HCT116 (cell line): Measurements from ENCODE around the gene B3GALT5. TPM values are rescaled to one million over a fixed set of nuclear protein-coding genes. Genes with fewer than 3 reads are reported as not detected.

ENCODE experiments used
- ATAC-seq: fragments of 200-7000 bp; cut with Tn5 transposase; 2 replicates; pipeline ENCODE4 v1.9.1; 2020; ENCODE audit warnings: mild to moderate bottlenecking, moderate library complexity
- BruUV-seq: library from RNA; stranded (reverse); fragments of 400-500 nt; replicated peaks from 2 replicates; lab custom pipeline; 2021; lab: Mats Ljungman, UMichigan
- CTCF ChIA-PET: fragments of 300-600 bp; sonication (Branson Sonifier 250); formaldehyde crosslinking; loops from one replicate; lab custom pipeline; 2021; ENCODE audit warnings: antibody characterized with exemption; lab: Charles Lee
- POLR2A ChIA-PET: fragments of 300-600, 350-600 bp; sonication (Branson Sonifier 250); formaldehyde crosslinking; loops from one replicate; lab custom pipeline; 2021; ENCODE audit warnings: antibody characterized with exemption; lab: Charles Lee
- RAD21 ChIA-PET, 2 experiments: fragments of 300-600 bp; sonication (Branson Sonifier 250); formaldehyde crosslinking; loops; one replicate each; lab custom pipeline; 2023; ENCODE audit warnings: low total read pairs in 2 of 2; ENCODE audit not compliant: uncharacterized antibody in 2 of 2, unreplicated experiment in 2 of 2, low non-redundant PET in 1 of 2; lab: Charles Lee
- DNase-seq: peaks from one replicate; pipeline ENCODE4 v3.0.0-alpha.2; 2010; ENCODE audit warnings: low read depth, low spot score
- H2AFZ ChIP-seq: fragments of 200-600 bp; shearing (Covaris generic), sonication (generic); 2 replicates; pipeline ENCODE4 v1.6.1; 2017; ENCODE audit warnings: low read depth, mixed run types, mixed read lengths, antibody characterized with exemption, low read length; ENCODE audit not compliant: poor library complexity, severe bottlenecking
- H3K27ac ChIP-seq: 2 replicates; pipeline ENCODE4 v1.5.1; 2012; ENCODE audit warnings: low read depth, low read length
- H3K27me3 ChIP-seq: fragments of 200-600 bp; sonication (generic); 2 replicates; pipeline ENCODE4 v1.6.1; 2016; ENCODE audit warnings: mixed run types, low read length, mixed read lengths; ENCODE audit not compliant: insufficient read depth
- H3K36me3 ChIP-seq, 2 experiments: fragments of 200-500 bp in 1 of 2; fragments of 200-600 bp in 1 of 2; sonication (Bioruptor generic) in 1 of 2; sonication (generic) in 1 of 2; 2 replicates each; pipeline versions ENCODE4 v1.5.1 to v1.6.1; 2014 to 2016; ENCODE audit warnings: low read length in 2 of 2, inconsistent platforms in 1 of 2, mixed read lengths in 1 of 2, mixed run types in 1 of 2; ENCODE audit not compliant: insufficient read depth in 2 of 2, control insufficient read depth in 1 of 2
- H3K4me1 ChIP-seq, 2 experiments: fragments of 200-600 bp in 1 of 2; sonication (generic) in 1 of 2; 2 replicates each; pipeline versions ENCODE4 v1.5.1 to v1.6.1; 2012 to 2017; ENCODE audit warnings: low read length in 2 of 2, inconsistent platforms in 1 of 2, mild to moderate bottlenecking in 1 of 2, mixed read lengths in 1 of 2, mixed run types in 1 of 2, moderate library complexity in 1 of 2; ENCODE audit not compliant: insufficient read depth in 2 of 2, control insufficient read depth in 1 of 2
- H3K4me2 ChIP-seq: fragments of 200-600 bp; sonication (generic); 2 replicates; pipeline ENCODE4 v1.6.1; 2017; ENCODE audit warnings: mixed run types, low read length, mixed read lengths
- H3K4me3 ChIP-seq, 2 experiments: fragments of 200-600 bp in 1 of 2; sonication (generic) in 1 of 2; replicated peaks in 1 of 2; 2 replicates each; pipeline ENCODE4 v1.5.1; 2011 to 2016; ENCODE audit warnings: low read length in 2 of 2, control low read depth in 1 of 2, low read depth in 1 of 2, mild to moderate bottlenecking in 1 of 2, mixed read lengths in 1 of 2, mixed run types in 1 of 2
- H3K79me2 ChIP-seq: fragments of 200-600 bp; sonication (generic); 2 replicates; pipeline ENCODE4 v1.6.1; 2017; ENCODE audit warnings: mild to moderate bottlenecking, mixed run types, low read length, moderate library complexity, mixed read lengths; ENCODE audit not compliant: insufficient read depth
- H3K9ac ChIP-seq: fragments of 200-600 bp; sonication (generic); 2 replicates; pipeline ENCODE4 v1.6.1; 2016; ENCODE audit warnings: low read length, mixed read lengths
- H3K9me2 ChIP-seq: fragments of 200-600 bp; sonication (generic), shearing (Covaris generic); 2 replicates; pipeline ENCODE4 v1.6.1; 2017; ENCODE audit warnings: mixed run types, mild to moderate bottlenecking, moderate library complexity; ENCODE audit not compliant: insufficient read depth
- H3K9me3 ChIP-seq, 2 experiments: fragments of 200-500 bp in 1 of 2; fragments of 200-600 bp in 1 of 2; sonication (Bioruptor generic) in 1 of 2; sonication (generic) in 1 of 2; 2 replicates each; pipeline ENCODE4 v1.6.1; 2014 to 2017; ENCODE audit warnings: low read length in 2 of 2, mixed read lengths in 2 of 2, inconsistent platforms in 1 of 2, low read depth in 1 of 2, mild to moderate bottlenecking in 1 of 2, mixed run types in 1 of 2, moderate library complexity in 1 of 2; ENCODE audit not compliant: control insufficient read depth in 1 of 2, insufficient read depth in 1 of 2
- H4K20me1 ChIP-seq: fragments of 200-600 bp; sonication (generic), shearing (Covaris generic); 2 replicates; pipeline ENCODE4 v1.6.1; 2017; ENCODE audit warnings: mixed run types, mild to moderate bottlenecking, moderate library complexity; ENCODE audit not compliant: insufficient read depth
- EGR1 ChIP-seq: IDR thresholded peaks from 2 replicates; pipeline ENCODE4 v1.6.1; 2012; ENCODE audit warnings: low read depth
- POLR2AphosphoS5 ChIP-seq: IDR thresholded peaks from 2 replicates; pipeline ENCODE4 v1.6.1; 2011; ENCODE audit warnings: mild to moderate bottlenecking, low read depth, low read length, moderate library complexity
- SP1 ChIP-seq: IDR thresholded peaks from 2 replicates; pipeline ENCODE4 v1.6.1; 2012; ENCODE audit warnings: low read depth
- SRF ChIP-seq: IDR thresholded peaks from 2 replicates; pipeline ENCODE4 v1.6.1; 2012; ENCODE audit warnings: low read depth
- YY1 ChIP-seq: IDR thresholded peaks from 2 replicates; pipeline ENCODE4 v1.6.1; 2011; ENCODE audit warnings: low read length, low read depth, moderate library complexity, mild to moderate bottlenecking; ENCODE audit not compliant: insufficient replicate concordance; ENCODE audit errors: extremely low read depth
- ZFX ChIP-seq: fragments of 450-650 bp; IDR thresholded peaks from 2 replicates; pipeline ENCODE4 v1.6.1; 2017
- intact Hi-C: fragments of 100-400 bp; cut with micrococcal nuclease; formaldehyde crosslinking; loops from 2 replicates; pipeline ENCODE4 v1.10.0; 2022
- total RNA-seq: library from RNA; stranded (reverse); gene quantifications from one replicate; pipeline ENCODE4 v1.2.1, GENCODE V29; 2021; ENCODE audit not compliant: unreplicated experiment
- TF ChIP-seq, protein P1 (sequence below): IDR thresholded peaks from 2 replicates; pipeline ENCODE4 v1.6.1; 2012
- TF ChIP-seq, protein P2 (sequence below): IDR thresholded peaks from 2 replicates; pipeline ENCODE4 v1.6.1; 2012; ENCODE audit warnings: low read depth

B3GALT5 gene
- total RNA-seq, 1 experiment from 2014 or later, result 1.2 TPM

DNA sequence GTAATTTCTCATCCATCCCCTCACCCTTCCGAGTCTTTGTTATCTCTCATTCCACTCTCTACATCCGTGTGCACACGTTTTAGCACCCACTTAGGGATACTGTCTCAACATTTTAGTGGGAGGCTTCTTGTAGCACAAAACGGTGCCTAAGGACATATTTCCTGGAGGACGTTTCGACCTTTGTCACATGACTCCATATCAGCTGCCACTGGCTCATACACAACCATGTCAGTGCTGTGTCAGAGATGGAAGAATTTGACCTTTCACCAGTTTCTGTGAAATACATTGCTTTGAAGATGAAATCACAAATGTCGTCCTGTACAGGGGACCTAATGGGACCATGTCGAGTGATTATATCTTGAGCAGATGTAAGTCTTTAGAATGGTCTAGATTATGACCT is 15.6 kb downstream of the B3GALT5 start:
- no peak for TF ChIP-seq ZFX
- TF ChIP-seq SP1, result no peak
- TF ChIP-seq, protein P1, sequence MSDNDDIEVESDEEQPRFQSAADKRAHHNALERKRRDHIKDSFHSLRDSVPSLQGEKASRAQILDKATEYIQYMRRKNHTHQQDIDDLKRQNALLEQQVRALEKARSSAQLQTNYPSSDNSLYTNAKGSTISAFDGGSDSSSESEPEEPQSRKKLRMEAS, result no peak
- no peaks in the 10 kb centered on the region for H3K9me3 ChIP-seq
- intact Hi-C loops, result no loop called here

DNA sequence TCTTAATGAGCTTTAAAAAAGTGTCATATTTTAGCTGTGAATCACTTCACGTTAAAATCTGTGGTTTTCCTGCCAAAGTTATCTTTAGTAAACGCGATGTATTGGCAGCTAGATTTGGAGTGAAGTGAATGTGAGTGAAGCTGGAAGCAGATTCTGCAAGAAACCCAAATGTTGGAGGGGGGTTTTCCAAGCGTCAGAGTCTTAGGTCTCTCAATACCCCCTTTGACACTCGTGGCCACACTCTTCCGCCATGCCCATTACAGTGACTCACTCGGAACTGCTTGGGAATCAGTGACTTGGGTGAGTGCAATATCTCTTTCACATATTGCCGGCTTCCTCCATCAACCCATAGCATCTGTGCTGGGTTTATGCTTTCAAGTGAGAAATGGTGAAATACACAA is 17.5 kb downstream of the B3GALT5 start:
- ATAC-seq (peak; percentile 58), DNase-seq (peak; percentile 68)
- ChIA-PET CTCF (interaction anchor here (1.9 kb wide), 1 partner anchor 112 kb away, joined by 7 read pairs; no protein-coding TSS in a partner anchor), POLR2A (interaction anchor here (1.4 kb wide), 1 partner anchor 28 kb away, joined by 3 read pairs; no protein-coding TSS in a partner anchor), RAD21 (no interaction called here)
- Histone ChIP-seq H3K36me3 (no peaks in the 10 kb centered on the region), H3K9me2 (no peaks in the 10 kb centered on the region), H3K79me2 (no peaks in the 10 kb centered on the region), H3K27me3 (no peaks in the 10 kb centered on the region), H3K9me3 (no peaks in the 10 kb centered on the region), H3K9ac (peak overlapping the region; percentile 29), H3K27ac (peak overlapping the region; percentile 43; the same call in 1 of the 2 replicates), H3K4me3 (peak overlapping the region; percentile 25 to 52), H4K20me1 (no peaks in the 10 kb centered on the region), H3K4me1 (peaks cover 41 to 68% of the 10 kb centered on the region in 2 experiments), H2AFZ (peak overlapping the region; percentile 47), H3K4me2 (peak overlapping the region; percentile 81)
- TF ChIP-seq POLR2AphosphoS5 (peak; percentile 16; the same call in 1 of the 2 replicates), YY1 (peak; percentile 12), EGR1 (no peak), SRF (no peak)
- TF ChIP-seq, protein P2, sequence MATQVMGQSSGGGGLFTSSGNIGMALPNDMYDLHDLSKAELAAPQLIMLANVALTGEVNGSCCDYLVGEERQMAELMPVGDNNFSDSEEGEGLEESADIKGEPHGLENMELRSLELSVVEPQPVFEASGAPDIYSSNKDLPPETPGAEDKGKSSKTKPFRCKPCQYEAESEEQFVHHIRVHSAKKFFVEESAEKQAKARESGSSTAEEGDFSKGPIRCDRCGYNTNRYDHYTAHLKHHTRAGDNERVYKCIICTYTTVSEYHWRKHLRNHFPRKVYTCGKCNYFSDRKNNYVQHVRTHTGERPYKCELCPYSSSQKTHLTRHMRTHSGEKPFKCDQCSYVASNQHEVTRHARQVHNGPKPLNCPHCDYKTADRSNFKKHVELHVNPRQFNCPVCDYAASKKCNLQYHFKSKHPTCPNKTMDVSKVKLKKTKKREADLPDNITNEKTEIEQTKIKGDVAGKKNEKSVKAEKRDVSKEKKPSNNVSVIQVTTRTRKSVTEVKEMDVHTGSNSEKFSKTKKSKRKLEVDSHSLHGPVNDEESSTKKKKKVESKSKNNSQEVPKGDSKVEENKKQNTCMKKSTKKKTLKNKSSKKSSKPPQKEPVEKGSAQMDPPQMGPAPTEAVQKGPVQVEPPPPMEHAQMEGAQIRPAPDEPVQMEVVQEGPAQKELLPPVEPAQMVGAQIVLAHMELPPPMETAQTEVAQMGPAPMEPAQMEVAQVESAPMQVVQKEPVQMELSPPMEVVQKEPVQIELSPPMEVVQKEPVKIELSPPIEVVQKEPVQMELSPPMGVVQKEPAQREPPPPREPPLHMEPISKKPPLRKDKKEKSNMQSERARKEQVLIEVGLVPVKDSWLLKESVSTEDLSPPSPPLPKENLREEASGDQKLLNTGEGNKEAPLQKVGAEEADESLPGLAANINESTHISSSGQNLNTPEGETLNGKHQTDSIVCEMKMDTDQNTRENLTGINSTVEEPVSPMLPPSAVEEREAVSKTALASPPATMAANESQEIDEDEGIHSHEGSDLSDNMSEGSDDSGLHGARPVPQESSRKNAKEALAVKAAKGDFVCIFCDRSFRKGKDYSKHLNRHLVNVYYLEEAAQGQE, result no peak
- intact Hi-C loops, result loop anchor here (10.0 kb wide), 1 partner anchor 445 kb away; the partner anchor contains the start of gene PSMG1
- BruUV-seq, result no TSS peak

More for the DNA sequence above, 15.6 kb downstream of the B3GALT5 start:
- peak overlapping the region; percentile 18 for H2AFZ ChIP-seq
- no peak overlapping the region for H3K9ac ChIP-seq
- H3K36me3 ChIP-seq, result no peaks in the 10 kb centered on the region
- no TSS peak for BruUV-seq
- H3K4me2 ChIP-seq, result peak overlapping the region; percentile 15; the same call in 1 of the 2 replicates
- ATAC-seq, result no peak
- no peak for DNase-seq
- ChIA-PET POLR2A (no interaction called here), RAD21 (no interaction called here), CTCF (no interaction called here)
- H3K4me1 ChIP-seq, result peaks cover 27 to 52% of the 10 kb centered on the region in 2 experiments
- H3K27me3 ChIP-seq, result no peaks in the 10 kb centered on the region
- H3K9me2 ChIP-seq, result no peaks in the 10 kb centered on the region
- no peak overlapping the region for H3K4me3 ChIP-seq
- no peak overlapping the region for H3K27ac ChIP-seq
- no peaks in the 10 kb centered on the region for H4K20me1 ChIP-seq
- H3K79me2 ChIP-seq, result no peaks in the 10 kb centered on the region
